HAP-1 (cell line): ENCODE results near the gene GAD2.

Source experiments
- DNase-seq, 2 experiments: peaks; one replicate each; pipeline ENCODE4 v3.0.0-alpha.2; 2016 to 2020; ENCODE audit warnings: low spot score in 2 of 2
- H3K27me3 ChIP-seq: fragments of 250-450 bp; sonication (Bioruptor Pico); 2 replicates; pipeline ENCODE4 v1.5.1; 2020; ENCODE audit warnings: low read depth, mild to moderate bottlenecking, moderate library complexity
- H3K36me3 ChIP-seq: fragments of 250-450 bp; sonication (Bioruptor Pico); replicated peaks from 2 replicates; pipeline ENCODE4 v1.5.1; 2020; ENCODE audit warnings: mild to moderate bottlenecking
- H3K4me1 ChIP-seq: fragments of 250-450 bp; sonication (Bioruptor Pico); 2 replicates; pipeline ENCODE4 v1.5.1; 2020; ENCODE audit warnings: mild to moderate bottlenecking
- H3K4me3 ChIP-seq: fragments of 250-450 bp; sonication (Bioruptor Pico); 2 replicates; pipeline ENCODE4 v1.5.1; 2020; ENCODE audit warnings: mild to moderate bottlenecking, moderate library complexity
- H3K9me3 ChIP-seq: fragments of 250-450 bp; sonication (Bioruptor Pico); 2 replicates; pipeline ENCODE4 v1.5.1; 2020; ENCODE audit warnings: mild to moderate bottlenecking, moderate library complexity
- in situ Hi-C: fragments of 300-500 bp; cut with MboI; formaldehyde crosslinking; loops from 3 replicates; pipeline ENCODE4 v1.14.3; 2020; ENCODE audit warnings: low sequenced_read_pairs, inconsistent platforms, mixed read lengths

Gene GAD2

GRCh38 chr10:26310361-26310760, 93.8 kb downstream of the GAD2 start:
- Histone ChIP-seq H3K4me3 (no peak overlapping the region), H3K4me1 (no peaks in the 10 kb centered on the region), H3K27me3 (0 out of 2 replicates have a peak, but pooled peaks cover 5% of the 10 kb centered on the region), H3K9me3 (no peaks in the 10 kb centered on the region), H3K36me3 (no peaks in the 10 kb centered on the region)
- no peak for DNase-seq
- in situ Hi-C loops = no loop called here

DNA sequence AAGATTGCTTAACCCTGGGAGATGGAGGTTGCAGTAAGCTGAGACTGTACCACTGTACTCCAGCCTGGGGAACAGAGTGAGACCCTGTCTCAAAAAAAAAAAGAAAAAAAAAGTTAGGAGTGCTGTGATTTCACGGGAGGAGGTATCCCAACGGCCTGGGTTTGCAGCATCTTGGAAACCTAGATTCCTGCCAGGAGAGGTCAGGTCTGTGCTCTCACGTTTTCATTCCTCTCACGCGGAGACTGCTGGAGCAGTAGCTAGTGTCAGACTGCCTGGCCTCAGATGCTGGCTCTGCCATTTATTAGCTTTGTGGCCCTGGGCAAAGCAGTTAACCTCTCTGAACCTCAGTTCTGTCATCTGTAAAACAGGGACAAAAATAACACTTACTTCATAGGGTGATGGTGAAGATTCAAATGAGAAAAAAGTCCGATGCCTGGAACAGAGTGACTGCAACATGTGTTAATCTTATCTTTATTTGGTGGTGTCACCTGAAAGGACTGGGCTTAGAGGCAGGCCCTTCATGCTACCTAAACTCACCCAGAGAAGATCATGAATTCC, 94.9 kb downstream of the GAD2 start:
- H3K27me3 ChIP-seq = 0 out of 2 replicates have a peak, but pooled peaks cover 5% of the 10 kb centered on the region
- H3K9me3 ChIP-seq = no peaks in the 10 kb centered on the region
- no peak for DNase-seq
- H3K4me3 ChIP-seq = no peak overlapping the region
- no peaks in the 10 kb centered on the region for H3K4me1 ChIP-seq
- in situ Hi-C loops = no loop called here
- no peaks in the 10 kb centered on the region for H3K36me3 ChIP-seq

DNA sequence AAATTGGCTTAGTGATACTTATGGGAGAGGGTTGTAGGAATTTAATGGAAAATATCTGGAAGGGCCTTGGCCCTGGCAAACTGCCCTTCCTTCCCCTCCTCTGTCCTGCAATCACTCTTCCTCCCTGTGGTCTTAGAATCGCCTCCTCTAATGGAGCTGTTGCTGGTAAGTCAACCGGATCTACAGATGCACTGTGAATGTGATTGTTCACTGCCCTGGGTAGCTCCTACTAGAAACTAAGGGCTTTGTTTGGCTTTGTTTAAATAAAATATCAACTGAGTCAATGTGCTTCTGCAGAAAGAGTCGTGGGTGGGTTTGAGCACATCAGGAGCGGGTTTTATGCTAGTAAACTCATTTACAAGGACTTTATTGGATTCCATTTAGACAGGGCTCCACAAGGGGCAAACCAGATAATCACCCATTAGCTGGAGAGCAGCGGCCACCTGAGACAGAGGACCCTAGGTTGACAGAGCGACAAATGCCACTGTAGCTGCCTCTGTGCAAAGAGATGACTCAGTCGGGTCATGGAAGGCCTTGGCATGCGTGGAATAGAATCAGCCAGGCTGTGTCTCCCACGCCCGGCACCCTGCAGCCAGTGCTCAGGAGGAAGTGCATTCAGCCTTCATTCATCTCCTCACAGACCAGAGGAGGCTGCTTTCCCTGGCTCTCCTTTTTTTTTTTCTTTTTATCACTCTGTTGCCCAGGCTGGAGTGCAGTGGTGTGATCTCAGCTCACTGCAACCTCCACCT, 97.9 kb downstream of the GAD2 start:
- Histone ChIP-seq H3K27me3 (0 out of 2 replicates have a peak, but pooled peaks cover 3% of the 10 kb centered on the region), H3K9me3 (no peaks in the 10 kb centered on the region), H3K36me3 (no peaks in the 10 kb centered on the region), H3K4me1 (no peaks in the 10 kb centered on the region), H3K4me3 (no peak overlapping the region)
- in situ Hi-C loops = no loop called here
- no peak for DNase-seq

DNA sequence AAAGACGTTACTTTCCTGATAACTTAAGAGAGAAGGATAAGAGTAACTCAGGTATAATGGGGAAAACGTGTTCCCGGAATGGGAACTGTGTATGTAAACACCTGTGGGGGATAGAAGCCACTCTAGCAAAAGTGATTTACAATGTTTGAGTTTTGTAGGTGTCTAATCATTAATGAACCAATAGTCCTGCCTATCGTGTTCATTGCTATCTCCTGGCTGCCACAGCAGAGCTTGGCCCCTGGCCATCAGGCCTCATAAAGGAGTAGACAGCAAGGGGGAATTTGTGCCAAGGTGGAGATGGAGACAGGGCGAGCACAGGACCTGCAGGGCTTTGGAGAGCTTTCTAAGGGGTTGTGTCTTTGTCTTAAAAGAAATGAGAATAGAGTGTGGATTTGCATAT, 102.1 kb downstream of the GAD2 start:
- in situ Hi-C loops = no loop called here
- Histone ChIP-seq H3K4me1 (no peaks in the 10 kb centered on the region), H3K4me3 (no peak overlapping the region), H3K9me3 (no peaks in the 10 kb centered on the region), H3K27me3 (0 out of 2 replicates have a peak, but pooled peaks cover 3% of the 10 kb centered on the region), H3K36me3 (no peaks in the 10 kb centered on the region)
- no peak for DNase-seq

DNA sequence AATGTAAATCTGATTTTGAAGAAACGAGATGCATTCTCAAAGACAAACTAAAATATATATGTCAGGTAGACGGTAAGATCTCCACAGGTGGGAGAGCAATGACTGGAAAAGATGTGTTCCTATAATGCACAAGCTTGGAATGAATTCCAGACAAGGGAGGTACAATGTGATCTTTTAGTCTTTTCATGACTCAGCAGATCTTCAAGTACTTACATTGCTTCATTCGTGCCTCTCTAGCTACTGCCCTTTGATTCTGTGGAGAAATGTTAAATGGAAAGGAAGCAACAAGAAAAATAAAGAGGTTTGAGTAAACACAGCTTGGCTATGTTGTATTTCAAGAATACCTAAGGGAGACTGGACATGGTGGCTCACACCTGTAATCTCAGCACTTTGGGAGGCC, 106.6 kb downstream of the GAD2 start:
- in situ Hi-C loops = no loop called here
- H3K9me3 ChIP-seq = no peaks in the 10 kb centered on the region
- no peak for DNase-seq
- H3K36me3 ChIP-seq = no peaks in the 10 kb centered on the region
- H3K4me1 ChIP-seq = no peaks in the 10 kb centered on the region
- no peaks in the 10 kb centered on the region for H3K27me3 ChIP-seq
- no peak overlapping the region for H3K4me3 ChIP-seq

DNA sequence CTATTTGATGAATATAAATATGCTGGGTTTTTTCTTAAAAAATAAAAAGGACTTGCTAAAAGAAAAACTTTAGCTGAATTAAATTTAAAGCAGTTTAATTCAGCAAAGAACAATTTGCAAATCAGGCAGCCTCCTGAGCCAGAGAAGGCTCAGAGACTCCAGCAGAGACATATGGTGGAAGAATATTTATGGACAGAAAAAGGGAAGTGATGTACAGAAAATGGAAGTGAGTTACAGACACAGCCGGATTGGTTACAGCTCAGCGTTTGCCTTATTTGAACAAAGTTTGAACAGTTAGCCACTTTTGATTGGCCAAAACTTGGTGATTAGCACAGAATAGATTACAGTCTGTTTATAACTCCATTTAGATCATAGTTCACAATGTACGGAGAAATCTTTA, 110.3 kb downstream of the GAD2 start:
- Histone ChIP-seq H3K4me3 (no peak overlapping the region), H3K4me1 (no peaks in the 10 kb centered on the region), H3K9me3 (no peaks in the 10 kb centered on the region), H3K36me3 (no peaks in the 10 kb centered on the region), H3K27me3 (no peaks in the 10 kb centered on the region)
- in situ Hi-C loops = loop anchor here (25.0 kb wide), 1 partner anchor 385 kb away; no protein-coding TSS in a partner anchor
- no peak for DNase-seq

GRCh38 chr10:26327811-26328210, 111.2 kb downstream of the GAD2 start:
- in situ Hi-C loops = loop anchor here (25.0 kb wide), 1 partner anchor 384 kb away; no protein-coding TSS in a partner anchor

DNA sequence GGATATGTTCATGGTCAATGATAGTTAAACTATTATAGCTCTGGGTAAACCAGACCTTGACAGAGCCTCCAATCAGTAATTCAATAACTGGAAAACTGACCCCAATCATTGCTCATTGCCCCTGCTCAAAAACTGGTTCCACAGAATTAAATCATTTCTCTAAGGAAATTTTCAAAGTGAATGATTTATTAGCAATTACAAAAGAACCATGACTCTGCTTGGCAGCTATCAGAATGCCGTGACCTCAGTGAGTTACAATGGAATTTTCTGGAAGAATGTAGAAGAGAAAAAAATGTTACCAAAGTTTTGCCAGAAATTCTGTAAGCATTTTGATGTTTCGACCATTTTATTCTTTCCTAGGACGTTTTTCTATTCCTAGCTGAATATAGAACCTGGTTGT, 114.8 kb downstream of the GAD2 start:
- H3K4me1 ChIP-seq = no peaks in the 10 kb centered on the region
- DNase-seq = no peak
- H3K4me3 ChIP-seq = no peak overlapping the region
- in situ Hi-C loops = loop anchor here (10.0 to 25.0 kb wide), 3 partner anchors 223 to 543 kb away; no protein-coding TSS in a partner anchor
- no peaks in the 10 kb centered on the region; the same call in 1 of the 2 replicates for H3K27me3 ChIP-seq
- no peaks in the 10 kb centered on the region for H3K9me3 ChIP-seq
- no peaks in the 10 kb centered on the region for H3K36me3 ChIP-seq

More at GRCh38 chr10:26327811-26328210, 111.2 kb downstream of the GAD2 start:
- H3K4me3 ChIP-seq = no peak overlapping the region
- H3K27me3 ChIP-seq = no peaks in the 10 kb centered on the region
- no peaks in the 10 kb centered on the region for H3K36me3 ChIP-seq
- H3K9me3 ChIP-seq = no peaks in the 10 kb centered on the region
- H3K4me1 ChIP-seq = no peaks in the 10 kb centered on the region
- DNase-seq = no peak

GRCh38 chr10:26334232-26334931, 117.8 kb downstream of the GAD2 start:
- no peaks in the 10 kb centered on the region for H3K36me3 ChIP-seq
- no peaks in the 10 kb centered on the region; the same call in 1 of the 2 replicates for H3K27me3 ChIP-seq
- DNase-seq = no peak
- H3K4me1 ChIP-seq = no peaks in the 10 kb centered on the region
- H3K4me3 ChIP-seq = no peak overlapping the region
- H3K9me3 ChIP-seq = no peaks in the 10 kb centered on the region
- in situ Hi-C loops = loop anchor here (10.0 to 25.0 kb wide), 3 partner anchors 220 to 540 kb away; no protein-coding TSS in a partner anchor

- in situ Hi-C loops = loop anchor here (10.0 to 25.0 kb wide), 3 partner anchors 220 to 540 kb away; no protein-coding TSS in a partner anchor
- H3K4me3 ChIP-seq = no peak overlapping the region
- H3K9me3 ChIP-seq = no peaks in the 10 kb centered on the region
- peak; percentile 66 to 70 for DNase-seq
- no peaks in the 10 kb centered on the region for H3K36me3 ChIP-seq
- H3K4me1 ChIP-seq = no peaks in the 10 kb centered on the region
- H3K27me3 ChIP-seq = no peaks in the 10 kb centered on the region; the same call in 1 of the 2 replicates
These were observed 118.5 kb downstream of the GAD2 start for GRCh38 chr10:26334932-26335573.

DNA sequence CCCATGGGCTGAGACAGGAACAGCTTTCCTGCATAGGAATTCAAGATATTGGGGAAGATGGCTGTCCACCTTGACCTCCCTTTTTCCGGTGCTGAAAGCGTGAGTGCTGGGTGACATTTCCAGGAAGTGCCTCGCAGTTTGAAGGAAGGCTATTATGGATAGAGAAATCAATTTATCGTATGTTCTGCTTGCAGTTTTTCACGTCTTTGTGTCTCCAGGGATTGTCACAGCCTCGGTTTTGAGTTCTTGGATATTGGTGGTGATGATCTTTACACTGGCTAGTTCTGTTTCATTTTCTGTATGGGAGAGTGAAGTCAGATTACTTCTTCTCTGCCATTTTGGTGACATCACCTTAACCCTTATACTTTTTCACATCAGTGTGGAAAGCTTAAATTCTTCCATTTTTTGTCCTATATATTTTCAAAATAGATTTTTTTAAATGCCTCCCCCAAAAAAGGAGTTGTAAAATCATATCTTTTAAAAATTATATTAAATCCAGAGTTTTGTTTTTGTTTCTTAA, 119.1 kb downstream of the GAD2 start:
- Histone ChIP-seq H3K4me1 (no peaks in the 10 kb centered on the region), H3K4me3 (no peak overlapping the region), H3K27me3 (no peaks in the 10 kb centered on the region; the same call in 1 of the 2 replicates), H3K36me3 (no peaks in the 10 kb centered on the region), H3K9me3 (no peaks in the 10 kb centered on the region)
- DNase-seq = no peak
- in situ Hi-C loops = loop anchor here (10.0 to 25.0 kb wide), 3 partner anchors 219 to 539 kb away; no protein-coding TSS in a partner anchor

GRCh38 chr10:26336979-26337378, 120.4 kb downstream of the GAD2 start:
- Histone ChIP-seq H3K4me3 (no peak overlapping the region), H3K9me3 (no peaks in the 10 kb centered on the region), H3K36me3 (no peaks in the 10 kb centered on the region), H3K4me1 (no peaks in the 10 kb centered on the region), H3K27me3 (no peaks in the 10 kb centered on the region; the same call in 1 of the 2 replicates)
- in situ Hi-C loops = loop anchor here (10.0 to 25.0 kb wide), 3 partner anchors 218 to 538 kb away; no protein-coding TSS in a partner anchor
- no peak for DNase-seq

DNA sequence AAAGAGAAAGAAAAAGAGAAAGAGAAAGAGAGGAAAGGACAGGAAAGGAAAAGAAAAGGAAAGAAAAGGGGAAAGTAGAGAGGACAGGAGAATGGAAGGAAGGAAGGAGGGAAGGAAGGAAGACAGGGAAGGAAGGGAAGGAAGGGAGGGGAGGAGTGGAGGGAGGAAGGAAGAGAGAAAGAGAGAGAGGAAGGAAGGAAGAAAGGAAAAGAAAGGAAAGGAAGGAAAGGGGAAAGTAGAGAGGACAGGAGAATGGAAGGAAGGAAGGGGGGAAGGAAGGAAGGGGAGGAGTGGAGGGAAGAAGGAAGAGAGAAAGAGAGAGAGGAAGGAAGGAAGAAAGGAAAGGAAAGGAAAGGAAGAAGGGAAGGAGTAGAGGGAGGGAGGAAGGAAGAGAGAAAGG, 125.1 kb downstream of the GAD2 start:
- no peak for DNase-seq
- no peak overlapping the region for H3K4me3 ChIP-seq
- H3K4me1 ChIP-seq = no peaks in the 10 kb centered on the region
- no peaks in the 10 kb centered on the region for H3K9me3 ChIP-seq
- H3K27me3 ChIP-seq = no peaks in the 10 kb centered on the region
- H3K36me3 ChIP-seq = no peaks in the 10 kb centered on the region
- in situ Hi-C loops = loop anchor here (25.0 kb wide), 1 partner anchor 371 kb away; no protein-coding TSS in a partner anchor
